Measurements from ENCODE around the gene KRT6A.
"Not testable (repeated sequence)": the region's sequence is repeated elsewhere in the genome, so short reads cannot be mapped to it uniquely, and the experiment has no call there.

The KRT6A gene

GRCh38 chr12:52447196-52447595 is 45.9 kb downstream of the KRT6A start:
- not testable (repeated sequence) for H3K9me3 ChIP-seq (ENCODE audit: control insufficient read depth in 5 of 5, low read length in 5 of 5); H3K9ac ChIP-seq (ENCODE audit: low read length in 5 of 5); H3K27me3 ChIP-seq (ENCODE audit: control insufficient read depth in 5 of 5, insufficient read depth in 4 of 5, low read length in 5 of 5); H3K4me3 ChIP-seq (ENCODE audit: low read depth in 1 of 5, low read length in 5 of 5); H3K36me3 ChIP-seq (ENCODE audit: control insufficient read depth in 5 of 5, insufficient read depth in 5 of 5, low read length in 5 of 5); H3K27ac ChIP-seq (ENCODE audit: low read depth, low read length)
- H3K4me1 ChIP-seq (ENCODE audit: control insufficient read depth in 5 of 5, insufficient read depth in 5 of 5, low read length in 5 of 5), result peaks cover 0 to 12% (median 9%) of the 10 kb centered on the region in 5 donors

- Histone ChIP-seq H3K4me3 (ENCODE audit: low read depth in 1 of 5, low read length in 5 of 5) (no peak overlapping the region), H3K36me3 (ENCODE audit: control insufficient read depth in 5 of 5, insufficient read depth in 5 of 5, low read length in 5 of 5) (no peaks in the 10 kb centered on the region), H3K9ac (ENCODE audit: low read length in 5 of 5) (no peak overlapping the region), H3K4me1 (ENCODE audit: control insufficient read depth in 5 of 5, insufficient read depth in 5 of 5, low read length in 5 of 5) (peaks cover 0 to 15% (median 12%) of the 10 kb centered on the region in 5 donors), H3K27me3 (ENCODE audit: control insufficient read depth in 5 of 5, insufficient read depth in 4 of 5, low read length in 5 of 5) (no peaks in the 10 kb centered on the region), H3K9me3 (ENCODE audit: control insufficient read depth in 5 of 5, low read length in 5 of 5) (no peaks in the 10 kb centered on the region), H3K27ac (ENCODE audit: low read depth, low read length) (no peak overlapping the region)
Measured at GRCh38 chr12:52446367-52447045, 46.6 kb downstream of the KRT6A start.

- Histone ChIP-seq H3K27ac (ENCODE audit: low read depth, low read length) (no peak overlapping the region), H3K36me3 (ENCODE audit: control insufficient read depth in 5 of 5, insufficient read depth in 5 of 5, low read length in 5 of 5) (no peaks in the 10 kb centered on the region), H3K27me3 (ENCODE audit: control insufficient read depth in 5 of 5, insufficient read depth in 4 of 5, low read length in 5 of 5) (peaks cover 0 to 1% (median 0%) of the 10 kb centered on the region in 5 donors), H3K4me3 (ENCODE audit: low read depth in 1 of 5, low read length in 5 of 5) (no peak overlapping the region), H3K4me1 (ENCODE audit: control insufficient read depth in 5 of 5, insufficient read depth in 5 of 5, low read length in 5 of 5) (peaks cover 0 to 15% (median 12%) of the 10 kb centered on the region in 5 donors), H3K9ac (ENCODE audit: low read length in 5 of 5) (no peak overlapping the region), H3K9me3 (ENCODE audit: control insufficient read depth in 5 of 5, low read length in 5 of 5) (no peaks in the 10 kb centered on the region)
Measured at GRCh38 chr12:52445876-52446275, 47.2 kb downstream of the KRT6A start.

GRCh38 chr12:52444647-52445595 is 48.1 kb downstream of the KRT6A start:
- Histone ChIP-seq H3K27ac (ENCODE audit: low read depth, low read length) (no peak overlapping the region), H3K36me3 (ENCODE audit: control insufficient read depth in 5 of 5, insufficient read depth in 5 of 5, low read length in 5 of 5) (no peaks in the 10 kb centered on the region), H3K4me3 (ENCODE audit: low read depth in 1 of 5, low read length in 5 of 5) (no peak overlapping the region), H3K4me1 (ENCODE audit: control insufficient read depth in 5 of 5, insufficient read depth in 5 of 5, low read length in 5 of 5) (peaks cover 0 to 15% (median 12%) of the 10 kb centered on the region in 5 donors), H3K27me3 (ENCODE audit: control insufficient read depth in 5 of 5, insufficient read depth in 4 of 5, low read length in 5 of 5) (peaks cover 0 to 2% (median 0%) of the 10 kb centered on the region in 5 donors), H3K9me3 (ENCODE audit: control insufficient read depth in 5 of 5, low read length in 5 of 5) (no peaks in the 10 kb centered on the region), H3K9ac (ENCODE audit: low read length in 5 of 5) (no peak overlapping the region)

GRCh38 chr12:52443966-52444365 is 49.1 kb downstream of the KRT6A start:
- Histone ChIP-seq H3K4me1 (ENCODE audit: control insufficient read depth in 5 of 5, insufficient read depth in 5 of 5, low read length in 5 of 5) (peaks cover 0 to 15% (median 12%) of the 10 kb centered on the region in 5 donors), H3K9me3 (ENCODE audit: control insufficient read depth in 5 of 5, low read length in 5 of 5) (no peaks in the 10 kb centered on the region), H3K9ac (ENCODE audit: low read length in 5 of 5) (no peak overlapping the region), H3K4me3 (ENCODE audit: low read depth in 1 of 5, low read length in 5 of 5) (no peak overlapping the region), H3K27ac (ENCODE audit: low read depth, low read length) (no peak overlapping the region), H3K36me3 (ENCODE audit: control insufficient read depth in 5 of 5, insufficient read depth in 5 of 5, low read length in 5 of 5) (no peaks in the 10 kb centered on the region), H3K27me3 (ENCODE audit: control insufficient read depth in 5 of 5, insufficient read depth in 4 of 5, low read length in 5 of 5) (peaks cover 0 to 2% (median 0%) of the 10 kb centered on the region in 5 donors)

GRCh38 chr12:52442600-52443061 is 50.4 kb downstream of the KRT6A start:
- Histone ChIP-seq H3K4me3 (ENCODE audit: low read depth in 1 of 5, low read length in 5 of 5) (no peak overlapping the region), H3K36me3 (ENCODE audit: control insufficient read depth in 5 of 5, insufficient read depth in 5 of 5, low read length in 5 of 5) (no peaks in the 10 kb centered on the region), H3K4me1 (ENCODE audit: control insufficient read depth in 5 of 5, insufficient read depth in 5 of 5, low read length in 5 of 5) (peaks cover 0 to 15% (median 12%) of the 10 kb centered on the region in 5 donors), H3K9me3 (ENCODE audit: control insufficient read depth in 5 of 5, low read length in 5 of 5) (no peaks in the 10 kb centered on the region), H3K27ac (ENCODE audit: low read depth, low read length) (no peak overlapping the region), H3K9ac (ENCODE audit: low read length in 5 of 5) (no peak overlapping the region), H3K27me3 (ENCODE audit: control insufficient read depth in 5 of 5, insufficient read depth in 4 of 5, low read length in 5 of 5) (peaks cover 0 to 2% (median 0%) of the 10 kb centered on the region in 5 donors)

GRCh38 chr12:52441320-52441911 is 51.6 kb downstream of the KRT6A start:
- peaks cover 0 to 15% (median 12%) of the 10 kb centered on the region in 5 donors for H3K4me1 ChIP-seq (ENCODE audit: control insufficient read depth in 5 of 5, insufficient read depth in 5 of 5, low read length in 5 of 5)
- peaks cover 0 to 2% (median 0%) of the 10 kb centered on the region in 5 donors for H3K27me3 ChIP-seq (ENCODE audit: control insufficient read depth in 5 of 5, insufficient read depth in 4 of 5, low read length in 5 of 5)
- H3K4me3 ChIP-seq (ENCODE audit: low read depth in 1 of 5, low read length in 5 of 5), result no peak overlapping the region
- H3K36me3 ChIP-seq (ENCODE audit: control insufficient read depth in 5 of 5, insufficient read depth in 5 of 5, low read length in 5 of 5), result no peaks in the 10 kb centered on the region
- no peaks in the 10 kb centered on the region for H3K9me3 ChIP-seq (ENCODE audit: control insufficient read depth in 5 of 5, low read length in 5 of 5)
- H3K9ac ChIP-seq (ENCODE audit: low read length in 5 of 5), result no peak overlapping the region
- no peak overlapping the region for H3K27ac ChIP-seq (ENCODE audit: low read depth, low read length)

GRCh38 chr12:52440821-52441319 is 52.2 kb downstream of the KRT6A start:
- no peak overlapping the region for H3K4me3 ChIP-seq (ENCODE audit: low read depth in 1 of 5, low read length in 5 of 5)
- H3K9ac ChIP-seq (ENCODE audit: low read length in 5 of 5), result no peak overlapping the region
- no peak overlapping the region for H3K27ac ChIP-seq (ENCODE audit: low read depth, low read length)
- peaks cover 0 to 15% (median 12%) of the 10 kb centered on the region in 5 donors for H3K4me1 ChIP-seq (ENCODE audit: control insufficient read depth in 5 of 5, insufficient read depth in 5 of 5, low read length in 5 of 5)
- H3K9me3 ChIP-seq (ENCODE audit: control insufficient read depth in 5 of 5, low read length in 5 of 5), result no peaks in the 10 kb centered on the region
- H3K36me3 ChIP-seq (ENCODE audit: control insufficient read depth in 5 of 5, insufficient read depth in 5 of 5, low read length in 5 of 5), result no peaks in the 10 kb centered on the region
- H3K27me3 ChIP-seq (ENCODE audit: control insufficient read depth in 5 of 5, insufficient read depth in 4 of 5, low read length in 5 of 5), result peaks cover 0 to 2% (median 0%) of the 10 kb centered on the region in 5 donors

- Histone ChIP-seq H3K9me3 (ENCODE audit: control insufficient read depth in 5 of 5, low read length in 5 of 5) (no peaks in the 10 kb centered on the region), H3K4me3 (ENCODE audit: low read depth in 1 of 5, low read length in 5 of 5) (no peak overlapping the region), H3K4me1 (ENCODE audit: control insufficient read depth in 5 of 5, insufficient read depth in 5 of 5, low read length in 5 of 5) (peaks cover 0 to 15% (median 12%) of the 10 kb centered on the region in 5 donors), H3K27ac (ENCODE audit: low read depth, low read length) (no peak overlapping the region), H3K27me3 (ENCODE audit: control insufficient read depth in 5 of 5, insufficient read depth in 4 of 5, low read length in 5 of 5) (peaks cover 0 to 2% (median 0%) of the 10 kb centered on the region in 5 donors), H3K36me3 (ENCODE audit: control insufficient read depth in 5 of 5, insufficient read depth in 5 of 5, low read length in 5 of 5) (no peaks in the 10 kb centered on the region), H3K9ac (ENCODE audit: low read length in 5 of 5) (no peak overlapping the region)
Measured at GRCh38 chr12:52439845-52440244, 53.2 kb downstream of the KRT6A start.
